ENCODE measurements around the gene PCDHA13.

PCDHA13 gene

GRCh38 chr5:140925806-140926442 lies 44.0 kb downstream of the PCDHA13 start, which contains the start of gene PCDHAC1:
TSS of gene PCDHAC1 (plus strand) at chr5:140926299. CDS start at chr5:140926893, 594 bp downstream.
- CTCF ChIA-PET = no interaction called here
- POLR2A ChIA-PET = no interaction called here

DNA sequence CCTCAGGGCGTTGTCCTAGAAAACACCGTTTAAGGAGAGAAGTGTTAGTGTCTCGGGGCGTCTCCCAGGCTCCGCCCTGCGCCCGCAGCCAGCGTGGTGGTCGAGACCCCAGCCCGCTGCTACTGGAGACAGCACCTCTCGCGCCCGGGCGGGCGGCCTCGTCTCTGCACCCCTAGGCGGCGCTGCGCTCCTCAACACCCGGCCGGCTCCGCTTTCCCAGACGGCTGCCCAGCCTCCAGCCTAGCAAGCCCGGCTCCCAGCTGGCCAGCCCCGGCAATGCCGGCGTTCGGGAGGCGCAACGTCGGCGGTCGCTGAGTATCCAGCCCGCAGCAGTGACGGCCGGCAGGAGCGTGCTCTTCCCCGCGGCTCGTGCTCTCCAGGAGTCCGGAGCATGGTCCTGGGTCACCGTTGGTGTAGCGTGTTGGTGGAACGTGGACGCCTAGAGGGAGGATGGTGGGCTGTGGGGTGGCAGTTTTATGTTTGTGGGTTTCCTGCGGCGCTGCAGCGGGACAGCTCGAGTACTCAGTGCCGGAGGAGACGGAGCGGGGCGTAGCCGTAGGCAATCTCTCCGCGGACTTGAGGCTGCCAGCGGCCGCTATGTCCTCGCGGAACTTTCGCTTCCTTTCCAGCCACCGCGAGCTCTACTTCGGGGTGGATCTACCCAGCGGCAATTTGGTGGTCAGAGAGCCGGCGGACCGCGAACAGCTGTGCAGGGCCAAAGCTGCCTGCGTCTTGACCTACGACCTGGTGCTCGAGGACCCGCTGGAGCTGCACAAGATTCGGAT lies 44.7 kb downstream of the PCDHA13 start:
- CTCF ChIA-PET = no interaction called here
- POLR2A ChIA-PET = no interaction called here
- no peak for DNase-seq (ENCODE audit: extremely low spot score)
- no peak for TF ChIP-seq CTCF (IDR thresholded peaks at IDR 0.05; ENCODE audit: control extremely low read depth, extremely low read depth, low read depth, missing control alignments)

More at GRCh38 chr5:140925806-140926442, 44.0 kb downstream of the PCDHA13 start, which contains the start of gene PCDHAC1:
- TF ChIP-seq CTCF (IDR thresholded peaks at IDR 0.05; ENCODE audit: control extremely low read depth, extremely low read depth, low read depth, missing control alignments) = no peak
- no peak for DNase-seq (ENCODE audit: extremely low spot score)

DNA sequence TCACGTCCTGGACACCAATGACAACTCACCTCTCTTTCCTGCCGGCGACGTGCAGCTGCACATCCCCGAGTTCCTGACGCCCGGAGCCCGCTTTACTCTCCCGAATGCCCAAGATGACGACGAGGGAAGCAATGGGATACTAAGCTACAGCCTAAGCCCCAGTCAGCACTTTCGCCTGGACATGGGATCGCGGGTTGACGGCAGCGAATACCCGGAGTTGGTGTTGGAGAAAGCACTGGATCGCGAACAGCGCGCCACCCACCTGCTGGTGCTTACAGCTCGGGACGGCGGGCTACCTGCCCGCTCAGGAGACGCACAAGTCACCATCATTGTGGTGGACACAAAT lies 45.3 kb downstream of the PCDHA13 start:
- DNase-seq (ENCODE audit: extremely low spot score) = no peak
- no peak for TF ChIP-seq CTCF (IDR thresholded peaks at IDR 0.05; ENCODE audit: control extremely low read depth, extremely low read depth, low read depth, missing control alignments)
- ChIA-PET CTCF (no interaction called here), POLR2A (no interaction called here)

Measured in GM10248 (cell line).